GM19043 (cell line): ENCODE measurements around the gene KCNH3.

Source experiments
- ATAC-seq: cut with Tn5 transposase; IDR thresholded peaks from one replicate; pipeline ENCODE4 v1.9.1; 2021; ENCODE audit warnings: low read depth; ENCODE audit not compliant: unreplicated experiment

The KCNH3 gene

GRCh38 chr12:49559011-49559675 is 20.3 kb downstream of the KCNH3 start:
- no peak for ATAC-seq

- ATAC-seq: no peak
Measured at GRCh38 chr12:49560695-49561094, 21.9 kb downstream of the KCNH3 start.

DNA sequence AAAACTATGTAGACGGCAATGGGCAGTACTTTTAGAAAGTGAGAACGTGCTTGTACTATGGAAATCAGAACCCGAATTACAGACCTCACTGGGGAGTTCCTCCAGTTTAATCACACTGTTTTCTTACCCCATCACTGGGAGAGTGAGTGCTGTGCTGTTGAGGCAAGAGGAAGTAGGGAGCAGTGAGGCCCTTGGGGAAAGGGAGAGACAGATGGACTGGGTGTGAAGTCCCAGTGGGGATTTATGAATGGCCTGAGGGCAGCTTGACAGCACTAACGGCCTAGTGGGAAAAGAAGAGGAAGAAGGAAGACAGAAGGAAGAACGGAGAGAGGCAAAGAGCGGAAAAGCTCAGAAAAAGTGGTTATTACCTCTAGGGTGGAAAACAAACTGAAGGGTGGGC is 23.4 kb downstream of the KCNH3 start:
- no peak for ATAC-seq

DNA sequence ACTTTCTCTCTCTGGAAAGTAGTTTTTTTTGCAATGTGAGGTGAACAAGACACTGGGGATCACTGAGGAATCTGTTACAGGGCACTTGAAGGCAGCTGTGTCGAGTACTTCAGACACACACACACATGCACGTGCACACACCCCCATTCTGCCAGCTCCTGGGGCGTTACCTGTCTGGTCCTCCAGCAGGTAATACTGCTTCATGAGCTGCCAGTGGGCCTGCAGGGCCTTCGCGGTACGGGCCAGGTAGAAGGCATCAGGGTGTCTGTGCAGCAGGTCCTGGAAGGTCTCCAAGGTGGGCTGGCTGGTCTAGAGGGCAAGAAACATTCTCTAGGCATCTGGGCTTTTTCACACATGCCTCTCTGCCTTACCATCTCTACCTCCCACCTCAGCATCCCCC is 24.0 kb downstream of the KCNH3 start:
- no peak for ATAC-seq

DNA sequence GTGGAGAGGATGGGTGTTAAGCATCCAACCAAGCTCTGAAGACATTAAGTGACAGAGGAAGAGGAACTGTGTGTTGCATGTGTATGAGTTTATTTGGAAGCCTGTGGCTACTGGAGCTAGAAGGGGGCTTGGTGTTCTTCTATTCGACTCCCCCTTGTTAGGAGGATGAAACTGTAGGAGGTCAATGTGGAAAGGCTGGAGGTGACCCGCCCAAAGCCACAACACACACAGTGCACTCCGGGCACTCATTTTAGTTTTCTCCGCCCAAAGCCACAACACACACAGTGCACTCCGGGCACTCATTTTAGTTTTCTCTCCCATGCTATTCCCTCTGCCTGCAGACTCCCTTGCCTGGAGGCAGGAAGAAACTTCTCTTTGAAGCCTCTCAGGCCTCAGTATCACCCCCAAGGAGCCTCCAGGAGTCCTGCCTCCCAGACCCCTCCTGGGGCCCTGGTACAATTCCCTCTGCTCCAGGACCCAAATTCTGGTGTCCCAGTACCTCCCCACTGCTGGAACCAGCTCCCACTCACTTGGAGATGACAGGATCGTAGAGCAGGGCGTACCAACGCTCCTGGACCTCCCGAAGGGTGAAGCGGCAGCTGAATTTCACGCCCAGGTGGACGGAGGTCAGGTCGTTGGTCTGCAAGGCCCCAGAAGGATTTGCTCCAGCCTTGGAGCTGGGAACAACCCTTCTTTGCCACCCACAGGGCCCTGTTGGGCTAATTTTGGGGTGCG is 25.3 kb downstream of the KCNH3 start:
- ATAC-seq: no peak

- ATAC-seq: no peak
Measured at GRCh38 chr12:49564686-49565405, 26.0 kb downstream of the KCNH3 start.

DNA sequence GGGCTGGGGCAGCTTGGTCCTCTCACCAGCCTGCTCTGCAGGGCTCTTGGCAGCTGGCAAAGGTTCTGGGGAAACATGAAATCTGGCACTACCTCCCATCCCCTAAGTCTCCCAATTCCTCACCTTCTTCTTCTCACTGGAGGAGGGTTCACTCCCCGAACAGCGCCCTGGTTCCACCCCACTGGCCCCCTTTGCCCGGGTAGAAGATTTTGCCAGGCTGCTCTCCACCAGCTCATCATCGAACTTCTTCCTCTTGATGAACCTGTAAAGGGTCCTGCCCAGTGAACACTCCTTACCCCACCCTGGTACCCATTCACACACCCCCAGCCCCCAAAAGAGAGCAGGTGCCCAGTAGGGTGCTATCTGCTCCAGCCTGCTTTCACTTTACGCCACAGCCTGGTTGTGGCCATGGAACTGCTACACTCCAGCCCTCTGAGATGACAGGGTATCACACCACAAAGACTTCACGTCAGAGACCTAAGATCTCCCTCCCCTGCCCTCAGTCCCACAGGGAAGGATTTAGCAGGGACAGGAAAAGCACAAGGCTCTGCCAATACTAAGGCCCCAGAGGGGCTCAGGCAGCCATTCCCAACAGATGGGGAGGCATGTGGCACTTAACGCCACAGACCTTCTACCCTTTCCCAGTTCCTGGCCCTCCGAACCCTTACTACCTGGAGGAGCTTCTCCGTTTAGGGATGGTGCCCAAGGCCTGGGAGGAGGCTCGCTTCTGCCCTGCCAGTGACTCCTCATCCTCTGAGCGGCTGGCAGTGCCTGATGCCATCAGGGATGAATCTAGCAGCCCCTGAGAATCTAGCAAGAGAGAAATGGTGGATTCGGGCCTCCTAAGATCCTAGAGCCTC is 26.8 kb downstream of the KCNH3 start:
- no peak for ATAC-seq

- no peak for ATAC-seq
Measured at GRCh38 chr12:49566361-49566760, 27.5 kb downstream of the KCNH3 start.

- ATAC-seq: no peak
Measured at GRCh38 chr12:49567302-49567610, 28.4 kb downstream of the KCNH3 start.

GRCh38 chr12:49567611-49568441 is 29.0 kb downstream of the KCNH3 start, which contains the start of gene MCRS1:
Gene MCRS1 (minus strand): TSS chr12:49568142. CDS start chr12:49566731, 1,411 bp downstream.
- peak; percentile 82 for ATAC-seq

- ATAC-seq: peak; percentile 4
Measured at GRCh38 chr12:49568442-49569162, 29.8 kb downstream of the KCNH3 start.

DNA sequence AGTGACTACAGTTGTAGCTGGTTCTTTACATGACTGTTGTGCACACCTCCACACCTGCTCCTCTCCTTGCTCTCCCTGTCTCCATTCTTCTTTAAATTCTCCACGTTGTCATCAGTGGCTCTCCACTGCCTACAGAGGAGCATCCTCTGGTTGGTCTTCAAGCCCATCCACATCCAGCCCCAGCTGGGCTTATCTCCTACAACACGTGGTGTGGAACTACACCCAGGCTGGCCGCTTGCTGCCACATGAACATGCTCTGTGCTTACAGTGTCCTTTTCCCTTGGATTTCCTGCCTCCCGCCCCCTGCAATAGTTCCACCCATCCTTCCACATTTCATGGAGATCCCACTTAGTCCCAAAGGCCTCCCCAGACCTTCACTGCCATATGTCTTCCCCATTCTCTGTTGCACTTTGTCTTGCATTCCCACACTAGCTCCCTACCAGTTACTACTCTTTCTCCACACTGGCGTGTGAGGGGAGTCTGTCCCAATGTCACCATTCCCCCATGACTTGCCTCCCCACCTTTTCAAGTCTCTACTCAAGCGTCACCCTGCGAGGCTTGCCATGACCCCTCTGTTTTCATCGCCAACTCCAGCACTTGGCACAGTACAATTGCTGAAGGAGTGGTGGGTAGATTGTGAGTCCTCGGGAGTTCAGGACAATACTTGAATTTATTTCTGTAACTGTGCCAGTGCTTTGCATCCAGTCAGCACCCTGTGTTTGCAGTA is 38.9 kb downstream of the KCNH3 start:
- no peak for ATAC-seq

DNA sequence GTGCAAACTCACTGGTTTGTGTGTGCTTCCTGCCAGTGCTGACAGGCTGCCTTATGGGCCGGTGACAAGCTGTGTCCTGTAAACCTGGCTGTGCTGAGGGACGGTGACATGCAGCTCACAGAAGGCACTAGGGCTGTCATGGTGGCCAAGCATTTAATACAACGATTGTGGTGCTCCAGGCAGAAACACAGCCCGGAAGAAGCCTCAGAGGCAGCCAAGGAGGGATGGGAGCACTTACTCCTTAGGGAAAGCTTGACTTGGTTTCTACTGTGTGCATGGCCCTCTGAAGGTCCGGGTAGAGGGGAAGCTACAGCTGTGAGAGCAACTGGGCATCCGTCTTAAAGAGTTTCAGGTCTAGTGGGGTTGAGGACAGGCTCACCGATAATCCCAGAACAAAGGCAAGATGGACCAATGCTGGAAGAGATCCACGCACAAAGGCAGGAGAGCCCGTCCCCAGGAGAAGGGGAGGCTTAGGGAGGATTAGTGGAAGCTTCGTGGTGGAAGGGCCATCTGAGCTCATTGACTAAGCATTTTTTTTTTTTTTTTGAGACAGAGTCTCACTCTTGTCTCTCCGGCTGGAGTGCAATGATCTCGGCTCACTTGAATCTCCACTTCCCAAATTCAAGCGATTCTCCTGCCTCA is 39.8 kb downstream of the KCNH3 start:
- ATAC-seq: no peak

DNA sequence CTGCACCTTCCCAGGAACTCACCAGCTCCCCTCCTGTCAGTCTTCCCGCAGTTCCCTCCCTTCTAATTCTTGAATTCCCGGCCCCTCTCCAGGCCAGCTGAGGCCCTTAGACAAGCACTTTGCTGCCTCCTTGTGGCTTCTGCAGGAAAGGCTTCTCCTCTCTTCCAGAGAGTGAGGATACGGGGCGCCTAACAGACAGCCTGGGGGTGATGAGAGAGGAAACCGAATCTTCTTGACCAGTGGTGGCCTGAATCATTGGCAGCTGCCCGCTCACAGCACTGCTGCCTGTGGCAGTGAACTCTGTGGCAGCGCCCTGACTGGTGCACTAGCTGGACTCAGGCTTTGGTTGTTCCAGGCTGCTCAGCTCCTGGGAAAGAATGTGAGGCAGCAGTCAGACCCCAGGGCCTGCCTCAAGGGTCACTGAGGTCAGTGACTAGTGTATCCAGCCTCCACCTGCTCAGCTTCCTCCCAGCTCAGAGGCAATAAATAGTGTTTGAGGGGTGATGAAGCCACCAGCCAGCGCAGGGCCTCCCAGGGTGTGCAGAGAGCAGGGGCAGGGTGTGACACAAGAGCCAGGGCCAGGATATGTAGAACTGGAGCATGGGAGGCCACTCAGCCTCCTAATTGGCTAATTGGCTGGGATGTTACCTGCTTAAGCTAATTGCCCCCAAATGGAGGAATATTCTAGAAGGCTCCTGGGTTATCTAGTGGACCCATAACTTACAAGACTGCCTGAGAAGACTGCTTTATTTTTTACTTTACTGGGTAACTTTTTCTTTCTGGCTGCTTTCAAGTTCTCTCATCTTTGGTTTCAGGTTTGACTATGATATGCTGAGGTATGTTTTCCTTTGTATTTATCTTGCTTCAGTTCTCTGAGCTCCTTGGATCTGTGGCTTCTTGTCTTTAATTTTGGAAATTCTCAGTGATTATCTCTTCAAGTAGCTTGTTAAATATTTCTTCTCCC is 42.0 kb downstream of the KCNH3 start:
- ATAC-seq: no peak

DNA sequence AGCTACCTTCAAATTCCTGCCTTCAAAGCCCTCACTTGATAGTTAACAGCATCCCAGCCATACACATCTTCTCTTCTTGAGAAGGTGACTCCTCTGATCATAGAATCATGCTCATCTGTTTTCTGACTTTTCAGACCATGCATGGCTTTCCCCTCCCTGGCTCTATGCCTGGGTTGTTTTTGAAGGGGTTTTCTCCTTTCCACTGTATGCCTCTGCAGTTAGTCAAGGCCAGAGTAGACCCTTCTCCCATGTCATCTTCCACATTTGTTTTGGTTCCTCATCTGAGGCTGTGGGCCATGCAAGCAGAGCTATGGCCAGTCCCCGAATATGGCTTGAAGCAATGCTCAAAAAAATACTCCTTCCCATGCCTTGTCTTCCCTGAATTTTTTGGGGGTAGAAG is 43.4 kb downstream of the KCNH3 start:
- no peak for ATAC-seq

DNA sequence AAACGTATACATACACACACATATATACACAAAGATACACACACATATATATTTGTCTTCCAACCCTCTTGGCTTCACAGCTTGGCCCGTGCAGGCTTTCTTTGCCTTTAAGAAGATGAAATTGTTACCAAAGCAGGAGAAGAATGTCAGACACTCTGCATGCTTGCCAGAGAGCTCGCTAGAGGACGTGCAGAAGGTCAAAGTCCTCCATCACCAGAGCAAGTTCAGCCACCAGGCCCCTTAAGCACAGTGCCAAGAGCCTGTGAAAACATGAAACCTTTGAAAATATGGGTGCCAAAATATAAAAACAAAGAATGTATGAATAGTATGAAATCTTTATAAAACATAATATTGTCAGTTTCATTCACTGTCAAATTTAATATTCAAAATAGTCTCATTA is 44.0 kb downstream of the KCNH3 start:
- ATAC-seq: no peak
